Stimulated activated memory B cell treated with anti-CD40 and anti-IgM and Interleukin-4, amounts not matched to agents 10 μg/mL and 1 μg/mL and 100 μg/mL, for 72 hours (primary cell): ENCODE results near the gene ATP6V0A1.

Source experiments
- ATAC-seq: fragments of 150-1000 bp; cut with Tn5 transposase; 2 replicates; pipeline ENCODE4 v1.10.0; 2021
- H3K27ac Mint-ChIP-seq: one replicate; pipeline ENCODE4 v1.8.0; 2022; ENCODE audit warnings: mild to moderate bottlenecking, mixed read lengths
- H3K27me3 Mint-ChIP-seq: one replicate; pipeline ENCODE4 v1.8.0; 2022; ENCODE audit warnings: mixed read lengths
- H3K36me3 Mint-ChIP-seq: one replicate; pipeline ENCODE4 v1.8.0; 2022; ENCODE audit warnings: mixed read lengths
- H3K4me1 Mint-ChIP-seq: one replicate; pipeline ENCODE4 v1.8.0; 2022; ENCODE audit warnings: mixed read lengths
- H3K4me3 Mint-ChIP-seq: one replicate; pipeline ENCODE4 v1.8.0; 2022; ENCODE audit warnings: mild to moderate bottlenecking, moderate library complexity, mixed read lengths
- H3K9me3 Mint-ChIP-seq: one replicate; pipeline ENCODE4 v1.8.0; 2022; ENCODE audit warnings: mixed read lengths

ATP6V0A1 gene

GRCh38 chr17:42485680-42486079 is 27.0 kb downstream of the ATP6V0A1 start:
- H3K27me3 Mint-ChIP-seq, result no peaks in the 10 kb centered on the region
- H3K9me3 Mint-ChIP-seq, result no peaks in the 10 kb centered on the region
- H3K36me3 Mint-ChIP-seq, result peaks cover 36% of the 10 kb centered on the region
- H3K4me3 Mint-ChIP-seq, result no peak overlapping the region
- H3K4me1 Mint-ChIP-seq, result no peaks in the 10 kb centered on the region
- no peak overlapping the region for H3K27ac Mint-ChIP-seq
- ATAC-seq, result no peak

GRCh38 chr17:42488032-42488431 is 29.4 kb downstream of the ATP6V0A1 start:
- Mint-ChIP-seq H3K27me3 (no peaks in the 10 kb centered on the region), H3K4me1 (no peaks in the 10 kb centered on the region), H3K9me3 (no peaks in the 10 kb centered on the region), H3K36me3 (peaks cover 36% of the 10 kb centered on the region), H3K4me3 (no peak overlapping the region), H3K27ac (no peak overlapping the region)
- no peak for ATAC-seq

GRCh38 chr17:42493319-42493718 is 34.6 kb downstream of the ATP6V0A1 start:
- Mint-ChIP-seq H3K27ac (no peak overlapping the region), H3K36me3 (peaks cover 50% of the 10 kb centered on the region), H3K4me3 (no peak overlapping the region), H3K4me1 (peaks cover 6% of the 10 kb centered on the region), H3K27me3 (no peaks in the 10 kb centered on the region), H3K9me3 (no peaks in the 10 kb centered on the region)
- ATAC-seq, result no peak

- Mint-ChIP-seq H3K9me3 (no peaks in the 10 kb centered on the region), H3K4me1 (peaks cover 6% of the 10 kb centered on the region), H3K27me3 (no peaks in the 10 kb centered on the region), H3K4me3 (no peak overlapping the region), H3K36me3 (peaks cover 47% of the 10 kb centered on the region), H3K27ac (no peak overlapping the region)
- no peak for ATAC-seq
Observed at GRCh38 chr17:42494673-42495072, 36.0 kb downstream of the ATP6V0A1 start.

- no peak for ATAC-seq
- no peak overlapping the region for H3K4me3 Mint-ChIP-seq
- H3K27me3 Mint-ChIP-seq, result no peaks in the 10 kb centered on the region
- H3K36me3 Mint-ChIP-seq, result peaks cover 65% of the 10 kb centered on the region
- no peak overlapping the region for H3K27ac Mint-ChIP-seq
- H3K9me3 Mint-ChIP-seq, result no peaks in the 10 kb centered on the region
- peaks cover 12% of the 10 kb centered on the region for H3K4me1 Mint-ChIP-seq
Observed at GRCh38 chr17:42498828-42499227, 40.1 kb downstream of the ATP6V0A1 start.

GRCh38 chr17:42502091-42502490 is 43.4 kb downstream of the ATP6V0A1 start:
- H3K36me3 Mint-ChIP-seq, result peaks cover 57% of the 10 kb centered on the region
- no peak overlapping the region for H3K4me3 Mint-ChIP-seq
- no peak overlapping the region for H3K27ac Mint-ChIP-seq
- ATAC-seq, result no peak
- H3K9me3 Mint-ChIP-seq, result no peaks in the 10 kb centered on the region
- no peaks in the 10 kb centered on the region for H3K27me3 Mint-ChIP-seq
- peaks cover 6% of the 10 kb centered on the region for H3K4me1 Mint-ChIP-seq

GRCh38 chr17:42502926-42503325 is 44.2 kb downstream of the ATP6V0A1 start:
- H3K36me3 Mint-ChIP-seq, result peaks cover 60% of the 10 kb centered on the region
- peaks cover 6% of the 10 kb centered on the region for H3K4me1 Mint-ChIP-seq
- no peak for ATAC-seq
- no peaks in the 10 kb centered on the region for H3K27me3 Mint-ChIP-seq
- H3K27ac Mint-ChIP-seq, result no peak overlapping the region
- H3K9me3 Mint-ChIP-seq, result no peaks in the 10 kb centered on the region
- no peak overlapping the region for H3K4me3 Mint-ChIP-seq

GRCh38 chr17:42507671-42508070 is 49.0 kb downstream of the ATP6V0A1 start:
- ATAC-seq, result no peak
- H3K36me3 Mint-ChIP-seq, result peaks cover 83% of the 10 kb centered on the region
- H3K4me3 Mint-ChIP-seq, result no peak overlapping the region
- no peaks in the 10 kb centered on the region for H3K27me3 Mint-ChIP-seq
- H3K9me3 Mint-ChIP-seq, result no peaks in the 10 kb centered on the region
- H3K4me1 Mint-ChIP-seq, result peaks cover 40% of the 10 kb centered on the region
- no peak overlapping the region for H3K27ac Mint-ChIP-seq

- Mint-ChIP-seq H3K27me3 (no peaks in the 10 kb centered on the region), H3K27ac (no peak overlapping the region), H3K4me3 (no peak overlapping the region), H3K9me3 (no peaks in the 10 kb centered on the region), H3K36me3 (peaks cover 76% of the 10 kb centered on the region), H3K4me1 (peaks cover 46% of the 10 kb centered on the region)
- no peak for ATAC-seq
Observed at GRCh38 chr17:42508426-42509165, 49.9 kb downstream of the ATP6V0A1 start.

GRCh38 chr17:42509409-42509808 is 50.7 kb downstream of the ATP6V0A1 start:
- no peak overlapping the region for H3K27ac Mint-ChIP-seq
- H3K4me1 Mint-ChIP-seq, result peaks cover 46% of the 10 kb centered on the region
- H3K4me3 Mint-ChIP-seq, result no peak overlapping the region
- ATAC-seq, result no peak
- H3K27me3 Mint-ChIP-seq, result no peaks in the 10 kb centered on the region
- H3K36me3 Mint-ChIP-seq, result peaks cover 74% of the 10 kb centered on the region
- no peaks in the 10 kb centered on the region for H3K9me3 Mint-ChIP-seq

- H3K27ac Mint-ChIP-seq, result no peak overlapping the region
- H3K4me1 Mint-ChIP-seq, result peaks cover 46% of the 10 kb centered on the region
- no peak for ATAC-seq
- peaks cover 74% of the 10 kb centered on the region for H3K36me3 Mint-ChIP-seq
- H3K27me3 Mint-ChIP-seq, result no peaks in the 10 kb centered on the region
- no peaks in the 10 kb centered on the region for H3K9me3 Mint-ChIP-seq
- no peak overlapping the region for H3K4me3 Mint-ChIP-seq
Observed at GRCh38 chr17:42509841-42510240, 51.2 kb downstream of the ATP6V0A1 start.

GRCh38 chr17:42512246-42512645 is 53.6 kb downstream of the ATP6V0A1 start:
- H3K9me3 Mint-ChIP-seq, result no peaks in the 10 kb centered on the region
- no peaks in the 10 kb centered on the region for H3K27me3 Mint-ChIP-seq
- H3K4me1 Mint-ChIP-seq, result peaks cover 48% of the 10 kb centered on the region
- H3K27ac Mint-ChIP-seq, result peak overlapping the region; percentile 33
- ATAC-seq, result no peak
- H3K4me3 Mint-ChIP-seq, result no peak overlapping the region
- peaks cover 78% of the 10 kb centered on the region for H3K36me3 Mint-ChIP-seq

GRCh38 chr17:42512733-42513251 is 54.1 kb downstream of the ATP6V0A1 start:
- H3K36me3 Mint-ChIP-seq, result peaks cover 72% of the 10 kb centered on the region
- H3K4me3 Mint-ChIP-seq, result no peak overlapping the region
- no peaks in the 10 kb centered on the region for H3K27me3 Mint-ChIP-seq
- peak overlapping the region; percentile 33 for H3K27ac Mint-ChIP-seq
- H3K9me3 Mint-ChIP-seq, result no peaks in the 10 kb centered on the region
- H3K4me1 Mint-ChIP-seq, result peaks cover 53% of the 10 kb centered on the region
- peak; percentile 87 for ATAC-seq

- Mint-ChIP-seq H3K4me3 (no peak overlapping the region), H3K27me3 (no peaks in the 10 kb centered on the region), H3K27ac (no peak overlapping the region), H3K36me3 (peaks cover 67% of the 10 kb centered on the region), H3K4me1 (peaks cover 51% of the 10 kb centered on the region), H3K9me3 (no peaks in the 10 kb centered on the region)
- no peak for ATAC-seq
Observed at GRCh38 chr17:42513686-42514085, 55.0 kb downstream of the ATP6V0A1 start.

GRCh38 chr17:42514279-42514678 is 55.6 kb downstream of the ATP6V0A1 start:
- H3K27me3 Mint-ChIP-seq, result no peaks in the 10 kb centered on the region
- H3K36me3 Mint-ChIP-seq, result peaks cover 64% of the 10 kb centered on the region
- H3K4me1 Mint-ChIP-seq, result peaks cover 45% of the 10 kb centered on the region
- H3K27ac Mint-ChIP-seq, result no peak overlapping the region
- no peak overlapping the region for H3K4me3 Mint-ChIP-seq
- H3K9me3 Mint-ChIP-seq, result no peaks in the 10 kb centered on the region
- ATAC-seq, result no peak

- no peak overlapping the region for H3K27ac Mint-ChIP-seq
- no peaks in the 10 kb centered on the region for H3K27me3 Mint-ChIP-seq
- peaks cover 58% of the 10 kb centered on the region for H3K36me3 Mint-ChIP-seq
- no peaks in the 10 kb centered on the region for H3K9me3 Mint-ChIP-seq
- ATAC-seq, result no peak
- peaks cover 39% of the 10 kb centered on the region for H3K4me1 Mint-ChIP-seq
- H3K4me3 Mint-ChIP-seq, result no peak overlapping the region
Observed at GRCh38 chr17:42514867-42515266, 56.2 kb downstream of the ATP6V0A1 start.
